Right lobe of liver (tissue), 6 donors: ENCODE results near the gene SCAF8. TPM values are rescaled to one million over a fixed set of nuclear protein-coding genes. Genes with fewer than 3 reads are reported as not detected.
A peak's percentile ranks its signal among the peaks of the same experiment; 100 is the strongest.
"Not testable (repeated sequence)": the region's sequence is repeated elsewhere in the genome, so short reads cannot be mapped to it uniquely, and the experiment has no call there.

Source experiments
- ATAC-seq, 4 donors: fragments of 200-7000 bp; cut with Tn5 transposase; one replicate each; pipeline ENCODE4 v1.9.1; 2020; ENCODE audit warnings: mild to moderate bottlenecking in 4 of 4, moderate library complexity in 4 of 4
- DNase-seq, 3 donors: peaks; one replicate each; pipeline ENCODE4 v3.0.0-alpha.2; 2020
- H3K27ac ChIP-seq, 3 donors: fragments of 200-600 bp; one replicate each; pipeline ENCODE4 v1.8.0; 2022
- H3K27me3 ChIP-seq, 2 donors: fragments of 200-600 bp; one replicate each; pipeline ENCODE4 v1.8.0; 2022
- H3K36me3 ChIP-seq, 4 donors: fragments of 200-600 bp; sonication (generic) in 1 of 4; one replicate each; pipeline versions ENCODE4 v1.5.1 to v1.8.0; 2017 to 2022; ENCODE audit warnings: control low read depth in 1 of 4
- H3K4me1 ChIP-seq, 4 donors: fragments of 200-600 bp; sonication (generic) in 1 of 4; one replicate each; pipeline versions ENCODE4 v1.5.1 to v1.8.0; 2017 to 2022; ENCODE audit warnings: control low read depth in 1 of 4
- H3K4me3 ChIP-seq, 3 donors: fragments of 200-600 bp; one replicate each; pipeline ENCODE4 v1.8.0; 2022
- H3K9me3 ChIP-seq, 4 donors: fragments of 200-600 bp; sonication (generic) in 1 of 4; one replicate each; pipeline versions ENCODE4 v1.5.1 to v1.8.0; 2017 to 2022; ENCODE audit warnings: control low read depth in 1 of 4
- POLR2A ChIP-seq: fragments of 450-650 bp; IDR thresholded peaks from one replicate; pipeline ENCODE4 v1.6.1; 2017; ENCODE audit warnings: antibody characterized with exemption, mild to moderate bottlenecking
- WGBS: methylation state at CpG from one replicate; pipeline ENCODE4 v1.1.6; 2018; ENCODE audit warnings: low coverage, low lambda C conversion rate; ENCODE audit not compliant: insufficient coverage; ENCODE audit errors: missing lambda C conversion rate; 5-methylcytosine and 5-hydroxymethylcytosine counted together
- intact Hi-C, 2 donors: fragments of 100-400 bp; cut with DNase I; formaldehyde crosslinking; loops; one replicate each; pipeline versions ENCODE4 v1.11.2 to v1.14.1; 2022
- total RNA-seq, 6 experiments: library from RNA; depleted of rRNA in 2 of 6; stranded (reverse); fragments of >200 nt in 2 of 6; fragmentation: NEBNext Ultra II Directional in 3 of 6; extraction: Animal tissue kit (Norgen Biotek cat#: 25700) in 3 of 6; gene quantifications; one replicate each; pipeline versions ENCODE4 v1.1.0 to v1.2.4, GENCODE V29; 2016 to 2023
- TF ChIP-seq, protein P1 (sequence below), 4 donors: fragments of 200-600 bp in 3 of 4; fragments of 450-650 bp in 1 of 4; IDR thresholded peaks; one replicate each; pipeline versions ENCODE4 v1.5.1 to v1.8.0; 2016 to 2022; ENCODE audit warnings: antibody characterized with exemption in 4 of 4, mild to moderate bottlenecking in 2 of 4
- donor health status: DM: no; HTN: yes; CAD: no.
- donor health status: DM: no; HTN: no; CAD: no.
- donor health status: DM: no; HTN: no; CAD: no.
- donor health status: DM: no; HTN: yes; CAD: no.
- donor health status: DM: no; HTN: yes; CAD: no.

SCAF8 gene
- total RNA-seq, 6 experiments from 2014 or later = 12.7 to 17.2 (median 14.3) TPM

DNA sequence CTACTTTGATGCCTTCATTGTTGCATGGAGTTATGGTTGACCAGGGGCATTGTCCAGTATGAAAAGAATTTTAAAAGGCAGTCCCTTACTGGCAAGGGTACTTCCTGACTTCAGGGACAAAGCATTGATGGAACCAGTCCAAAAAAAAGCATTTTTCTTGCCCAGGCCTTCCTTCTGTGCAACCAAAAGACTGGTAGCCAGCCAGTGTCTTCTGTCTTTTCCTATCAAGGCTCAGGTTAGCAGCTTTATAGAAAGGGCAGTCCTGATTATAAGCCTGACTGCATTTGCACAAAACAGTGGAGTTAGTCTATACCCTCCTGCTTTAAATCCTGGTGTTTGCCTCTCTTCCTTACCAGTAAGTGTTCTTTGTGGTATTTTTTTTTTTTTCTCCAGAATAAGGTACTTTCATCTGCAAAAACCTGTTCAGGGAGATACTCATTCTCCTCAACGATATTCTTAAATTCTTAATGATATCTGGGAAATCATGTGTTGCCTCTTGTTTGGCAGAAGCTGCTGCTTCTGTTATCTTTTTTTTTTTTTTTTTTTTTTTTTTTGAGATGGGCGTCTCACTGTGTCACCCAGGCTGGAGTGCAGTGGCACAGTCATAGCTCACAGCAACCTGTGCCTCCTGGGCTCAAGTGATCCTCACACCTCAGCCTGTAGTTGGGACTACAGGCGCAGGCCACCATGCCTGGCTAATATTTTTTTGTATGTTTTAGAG, 33.9 kb downstream of the SCAF8 start:
- H3K36me3 ChIP-seq = no peaks in the 10 kb centered on the region
- no peaks in the 10 kb centered on the region for H3K27me3 ChIP-seq
- H3K9me3 ChIP-seq = no peaks in the 10 kb centered on the region
- TF ChIP-seq, protein P1, sequence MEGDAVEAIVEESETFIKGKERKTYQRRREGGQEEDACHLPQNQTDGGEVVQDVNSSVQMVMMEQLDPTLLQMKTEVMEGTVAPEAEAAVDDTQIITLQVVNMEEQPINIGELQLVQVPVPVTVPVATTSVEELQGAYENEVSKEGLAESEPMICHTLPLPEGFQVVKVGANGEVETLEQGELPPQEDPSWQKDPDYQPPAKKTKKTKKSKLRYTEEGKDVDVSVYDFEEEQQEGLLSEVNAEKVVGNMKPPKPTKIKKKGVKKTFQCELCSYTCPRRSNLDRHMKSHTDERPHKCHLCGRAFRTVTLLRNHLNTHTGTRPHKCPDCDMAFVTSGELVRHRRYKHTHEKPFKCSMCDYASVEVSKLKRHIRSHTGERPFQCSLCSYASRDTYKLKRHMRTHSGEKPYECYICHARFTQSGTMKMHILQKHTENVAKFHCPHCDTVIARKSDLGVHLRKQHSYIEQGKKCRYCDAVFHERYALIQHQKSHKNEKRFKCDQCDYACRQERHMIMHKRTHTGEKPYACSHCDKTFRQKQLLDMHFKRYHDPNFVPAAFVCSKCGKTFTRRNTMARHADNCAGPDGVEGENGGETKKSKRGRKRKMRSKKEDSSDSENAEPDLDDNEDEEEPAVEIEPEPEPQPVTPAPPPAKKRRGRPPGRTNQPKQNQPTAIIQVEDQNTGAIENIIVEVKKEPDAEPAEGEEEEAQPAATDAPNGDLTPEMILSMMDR (IDR thresholded peaks at IDR 0.05) = no peak
- TF ChIP-seq POLR2A = no peak
- intact Hi-C loops = no loop called here
- H3K4me1 ChIP-seq = peaks cover 0 to 2% (median 0%) of the 10 kb centered on the region in 4 donors
- 52% methylated on average over 3 of the region's 3 CpGs for WGBS
- ATAC-seq = no peak
- DNase-seq = no peak
- H3K4me3 ChIP-seq = no peak overlapping the region
- H3K27ac ChIP-seq = no peak overlapping the region

DNA sequence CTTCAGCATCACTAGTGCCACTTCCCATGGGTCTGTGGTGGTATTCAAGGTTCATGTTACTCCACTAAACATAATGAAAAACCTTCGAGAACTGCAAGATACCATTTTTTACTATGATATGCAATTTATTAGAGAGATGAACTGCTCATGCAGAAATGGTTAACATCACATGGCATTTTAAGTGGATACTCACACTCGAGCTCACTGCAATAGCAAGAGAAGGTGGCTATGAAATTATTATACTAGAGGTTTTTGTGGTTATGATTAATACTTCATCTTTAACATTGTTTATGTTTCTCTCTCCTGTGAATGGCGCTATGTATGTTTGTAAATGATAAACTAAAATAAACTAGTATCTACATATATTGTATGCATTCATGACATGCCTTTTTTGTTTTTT, 35.1 kb downstream of the SCAF8 start:
- H3K9me3 ChIP-seq = no peaks in the 10 kb centered on the region
- TF ChIP-seq POLR2A = no peak
- TF ChIP-seq, protein P1 (IDR thresholded peaks at IDR 0.05) = no peak
- no peak overlapping the region for H3K4me3 ChIP-seq
- H3K27me3 ChIP-seq = no peaks in the 10 kb centered on the region
- DNase-seq (no peak), ATAC-seq (no peak)
- 74% methylated on average over 3 of the region's 3 CpGs for WGBS
- H3K36me3 ChIP-seq = no peaks in the 10 kb centered on the region
- no peak overlapping the region for H3K27ac ChIP-seq
- H3K4me1 ChIP-seq = peaks cover 0 to 2% (median 0%) of the 10 kb centered on the region in 4 donors
- intact Hi-C loops = no loop called here

DNA sequence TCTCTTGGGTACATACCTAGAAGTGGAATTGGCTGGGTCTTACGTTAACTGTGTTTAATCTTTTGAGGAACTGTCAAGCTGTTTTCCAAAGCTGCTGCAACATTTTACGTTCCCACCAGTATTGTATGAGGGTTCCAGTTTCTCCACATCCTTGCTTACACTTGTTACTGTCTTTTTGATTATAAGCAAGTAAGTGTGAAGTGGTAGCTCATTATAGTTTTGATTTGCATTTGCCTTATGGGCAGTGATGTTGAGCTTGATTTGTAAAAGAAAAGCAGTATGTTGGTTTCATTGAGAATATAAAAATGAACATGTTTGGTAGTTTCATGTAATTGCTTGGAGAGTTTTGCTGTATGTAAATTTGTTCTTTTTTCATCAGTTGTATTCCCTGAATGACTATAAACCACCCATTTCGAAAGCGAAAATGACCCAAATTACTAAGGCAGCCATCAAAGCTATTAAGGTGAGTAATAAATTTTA, 40.4 kb downstream of the SCAF8 start:
- no peak for ATAC-seq
- intact Hi-C loops = no loop called here
- Histone ChIP-seq H3K4me1 (peaks cover 0 to 6% (median 0%) of the 10 kb centered on the region in 4 donors), H3K4me3 (no peak overlapping the region), H3K27ac (no peak overlapping the region), H3K27me3 (no peaks in the 10 kb centered on the region), H3K36me3 (no peaks in the 10 kb centered on the region), H3K9me3 (no peaks in the 10 kb centered on the region)
- no peak for TF ChIP-seq POLR2A
- TF ChIP-seq, protein P1 (IDR thresholded peaks at IDR 0.05) = no peak
- 87% methylated on average over 4 of the region's 4 CpGs for WGBS
- DNase-seq = no peak

DNA sequence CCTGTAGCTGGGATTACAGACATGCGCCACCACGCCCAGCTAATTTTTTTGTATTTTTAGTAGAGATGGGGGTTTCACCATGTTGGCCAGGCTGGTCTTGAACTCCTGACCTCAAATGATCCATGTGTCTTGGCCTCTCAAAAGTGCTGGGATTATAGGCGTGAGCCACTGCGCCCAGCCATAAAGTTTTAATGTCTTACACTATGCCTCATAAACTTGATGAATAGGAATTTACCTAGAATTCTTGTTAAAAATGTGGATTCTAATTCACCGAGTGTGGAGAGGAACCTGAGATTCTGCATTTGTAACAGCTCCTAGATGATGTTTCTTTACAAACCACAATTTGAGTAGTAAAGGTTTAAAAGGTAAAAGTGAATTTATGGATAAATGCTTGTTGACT, 45.9 kb downstream of the SCAF8 start:
- intact Hi-C loops, H3K4me1 ChIP-seq, H3K36me3 ChIP-seq, H3K4me3 ChIP-seq, ATAC-seq, H3K27me3 ChIP-seq, H3K27ac ChIP-seq, H3K9me3 ChIP-seq, DNase-seq: not testable (repeated sequence)
- whole genome bisulfite sequencing = 98% methylated on average over 5 of the region's 5 CpGs

DNA sequence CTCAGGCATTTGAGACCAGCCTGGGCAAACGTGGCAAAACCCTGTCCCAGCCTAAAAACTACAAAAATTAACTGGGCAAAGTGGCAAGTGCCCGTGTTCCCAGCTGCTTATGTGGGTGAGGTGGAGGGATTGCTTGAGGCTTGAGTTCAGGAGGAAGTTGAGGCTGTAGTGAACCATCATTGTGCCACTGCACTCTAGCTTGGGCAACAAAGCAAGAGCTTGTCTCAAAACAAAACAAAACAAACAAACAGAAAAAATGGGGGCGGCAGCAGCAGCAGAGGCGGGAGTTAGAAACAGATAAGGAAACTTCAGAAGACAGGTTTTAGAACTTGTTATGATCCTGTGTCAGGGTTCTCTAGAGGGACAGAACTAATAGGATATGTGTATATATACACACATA, 49.0 kb downstream of the SCAF8 start:
- 61% methylated on average over 3 of the region's 4 CpGs for WGBS
- no peak for DNase-seq
- H3K9me3 ChIP-seq = no peaks in the 10 kb centered on the region
- peaks cover 0 to 4% (median 0%) of the 10 kb centered on the region in 4 donors for H3K4me1 ChIP-seq
- H3K27ac ChIP-seq = no peak overlapping the region
- H3K4me3 ChIP-seq = no peak overlapping the region
- H3K36me3 ChIP-seq = no peaks in the 10 kb centered on the region
- ATAC-seq = peak in 1 of 4 donors; percentile 12
- intact Hi-C loops = no loop called here
- no peaks in the 10 kb centered on the region for H3K27me3 ChIP-seq
- TF ChIP-seq POLR2A = no peak
- TF ChIP-seq, protein P1 (IDR thresholded peaks at IDR 0.05) = no peak
